Activated T-helper 1 cell treated with Interleukin-2 at 50 U/mL for 16 hours (primary cell): ENCODE data around the gene BRSK2.

Source experiments
- DNase-seq: peaks from one replicate; pipeline ENCODE4 v3.0.0-alpha.2; 2020; ENCODE audit warnings: low read depth

The BRSK2 gene

DNA sequence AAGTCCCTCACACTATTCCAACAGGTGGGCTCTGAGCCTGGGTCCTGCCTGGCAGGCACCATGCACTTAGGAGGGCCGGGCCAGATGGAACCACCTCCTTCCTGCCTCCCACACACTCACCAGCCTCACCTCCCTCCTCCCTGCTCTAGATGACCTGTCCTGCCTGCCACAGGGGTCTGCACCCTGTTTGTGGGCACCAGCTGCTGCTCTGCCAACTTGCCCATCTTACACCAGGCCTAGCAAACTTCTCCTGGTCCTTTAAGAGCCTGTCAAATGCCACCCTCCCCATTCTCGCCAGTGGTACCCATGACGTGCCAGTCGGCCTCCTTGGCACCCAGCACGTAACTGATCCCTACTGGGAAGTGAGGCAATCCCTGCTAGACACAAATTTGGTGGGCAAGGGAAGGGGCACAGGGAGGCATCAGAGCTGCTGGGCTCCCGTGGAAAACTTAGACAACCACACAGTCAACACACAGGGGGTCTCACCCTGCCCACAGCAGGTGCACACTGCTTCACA is 93.8 kb downstream of the BRSK2 start:
- no peak for DNase-seq

DNA sequence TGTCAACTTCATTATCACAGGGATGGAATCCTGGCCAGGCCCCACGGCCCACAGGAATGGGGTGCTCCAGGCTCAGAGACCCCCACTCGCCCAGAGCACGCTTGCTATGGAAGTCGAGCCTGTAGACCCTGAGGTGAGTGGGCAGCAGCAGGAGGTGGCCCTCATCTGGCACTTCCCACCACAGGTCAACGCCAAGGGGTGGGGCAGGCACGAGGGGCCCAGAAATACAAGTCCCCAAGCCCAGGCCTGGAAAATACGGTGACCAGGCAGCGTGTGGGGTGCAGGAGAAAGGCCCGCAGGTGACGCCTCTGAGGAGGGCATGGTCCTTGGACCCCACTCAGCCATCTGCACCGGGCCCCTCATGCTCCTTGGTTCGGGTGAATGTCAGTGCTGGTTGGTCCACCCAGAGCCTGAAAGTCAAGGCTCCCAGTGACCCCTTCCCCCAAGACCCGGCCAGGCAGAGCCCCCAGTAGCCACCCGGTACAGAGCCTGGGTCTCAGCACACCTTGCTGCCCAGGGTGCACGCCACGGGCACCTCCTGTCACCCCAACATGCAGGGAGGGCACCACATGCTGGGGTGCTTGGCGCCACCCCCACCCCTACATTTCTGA is 94.4 kb downstream of the BRSK2 start:
- no peak for DNase-seq

DNA sequence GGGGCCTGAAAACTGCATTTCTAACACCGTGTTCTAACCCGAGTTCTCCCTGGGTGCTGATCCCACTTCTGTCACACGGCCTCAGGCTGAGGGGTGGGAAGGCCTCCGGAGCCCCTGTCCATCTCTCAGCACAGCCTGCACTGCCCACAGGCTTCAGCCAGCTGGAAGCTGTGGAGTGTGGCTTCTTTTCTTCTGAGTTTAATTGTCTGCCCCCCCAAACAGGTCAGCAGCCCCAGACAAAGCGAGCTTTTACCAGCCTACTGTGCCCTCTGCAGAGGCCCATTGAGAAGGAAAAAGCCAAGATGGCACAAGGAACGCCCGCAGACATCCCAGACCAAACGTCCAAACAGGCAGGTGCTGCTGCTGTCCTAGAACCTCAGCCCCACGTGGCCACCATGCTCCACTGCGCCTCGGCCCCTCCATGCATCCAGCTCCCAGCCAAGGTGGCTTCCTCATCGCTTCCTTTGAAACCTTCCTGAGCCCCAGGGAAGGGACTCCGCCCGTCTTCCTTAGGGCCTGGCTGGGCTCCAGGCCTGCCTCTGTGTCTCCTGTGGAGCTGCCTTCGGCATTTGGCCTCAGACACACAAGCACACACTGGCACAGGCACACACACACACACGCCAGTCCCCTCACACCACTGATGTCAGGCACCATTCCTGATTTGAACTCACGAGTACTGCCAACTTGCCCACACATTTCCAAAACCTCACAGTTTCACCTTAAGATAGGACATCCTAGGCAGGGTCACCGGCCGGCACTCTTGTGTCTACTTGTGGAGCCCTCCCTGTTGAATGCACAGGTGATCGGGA is 95.2 kb downstream of the BRSK2 start:
- DNase-seq = no peak

DNA sequence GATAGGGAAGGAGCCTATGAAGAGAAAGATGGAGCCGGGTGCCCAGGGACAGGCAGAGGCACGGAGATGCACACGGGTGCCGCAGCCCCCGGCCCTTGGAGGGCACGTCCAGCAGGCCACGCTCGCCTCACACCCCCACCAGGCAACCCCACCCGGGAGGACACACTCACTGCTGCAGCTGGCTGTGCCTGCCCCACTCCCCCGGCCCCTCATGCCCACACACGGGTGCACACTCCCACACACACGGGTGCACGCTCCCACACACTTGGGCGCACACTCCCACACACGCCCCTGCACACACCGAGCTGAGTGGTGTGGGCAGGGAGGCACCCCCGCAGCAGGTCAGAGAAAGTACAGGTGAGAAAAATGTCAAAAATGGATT is 95.8 kb downstream of the BRSK2 start:
- DNase-seq = no peak

DNA sequence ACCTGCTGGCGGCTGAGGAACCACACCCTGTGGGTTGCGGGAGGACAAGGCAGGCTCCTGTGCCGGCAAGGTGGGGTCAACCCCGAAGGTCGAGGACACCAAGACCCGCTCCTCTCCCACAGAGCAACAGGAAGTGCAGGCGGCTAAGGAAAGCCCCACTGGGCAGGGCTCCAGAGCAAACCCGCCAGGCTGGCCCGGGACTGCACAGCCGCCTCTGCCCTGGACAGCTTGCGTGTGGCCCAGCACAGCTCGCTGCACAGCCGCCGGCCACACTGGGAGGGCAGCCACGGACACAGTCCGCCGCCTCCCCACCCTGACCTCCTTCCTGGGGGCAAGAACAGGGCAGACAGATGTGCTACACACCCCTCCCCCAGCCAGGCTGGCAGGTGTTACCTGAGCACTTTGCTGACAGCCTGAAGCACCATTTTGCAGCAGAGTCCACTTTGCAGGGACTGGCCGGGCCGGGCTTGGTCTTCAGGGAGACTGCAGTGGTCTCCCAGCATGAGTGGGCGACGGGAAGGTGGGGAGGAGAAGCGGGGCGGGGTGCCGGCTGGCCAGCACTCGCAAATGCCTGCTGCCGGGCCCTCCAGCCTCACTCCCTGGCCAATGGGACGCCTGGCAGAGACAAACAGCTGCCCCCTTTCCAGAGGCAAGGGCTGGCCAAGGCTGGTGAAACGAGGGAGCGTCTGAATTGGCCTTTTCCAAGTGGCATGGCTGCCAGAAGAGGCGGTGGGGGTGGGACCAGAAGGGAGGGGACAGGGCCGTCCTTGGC is 96.5 kb downstream of the BRSK2 start, which contains the start of gene MOB2:
Gene MOB2, minus strand, starts transcription at position 726 of the 772 bp plus-strand sequence. Its CDS starts 223 bp downstream, at position 503.
- DNase-seq = no peak

DNA sequence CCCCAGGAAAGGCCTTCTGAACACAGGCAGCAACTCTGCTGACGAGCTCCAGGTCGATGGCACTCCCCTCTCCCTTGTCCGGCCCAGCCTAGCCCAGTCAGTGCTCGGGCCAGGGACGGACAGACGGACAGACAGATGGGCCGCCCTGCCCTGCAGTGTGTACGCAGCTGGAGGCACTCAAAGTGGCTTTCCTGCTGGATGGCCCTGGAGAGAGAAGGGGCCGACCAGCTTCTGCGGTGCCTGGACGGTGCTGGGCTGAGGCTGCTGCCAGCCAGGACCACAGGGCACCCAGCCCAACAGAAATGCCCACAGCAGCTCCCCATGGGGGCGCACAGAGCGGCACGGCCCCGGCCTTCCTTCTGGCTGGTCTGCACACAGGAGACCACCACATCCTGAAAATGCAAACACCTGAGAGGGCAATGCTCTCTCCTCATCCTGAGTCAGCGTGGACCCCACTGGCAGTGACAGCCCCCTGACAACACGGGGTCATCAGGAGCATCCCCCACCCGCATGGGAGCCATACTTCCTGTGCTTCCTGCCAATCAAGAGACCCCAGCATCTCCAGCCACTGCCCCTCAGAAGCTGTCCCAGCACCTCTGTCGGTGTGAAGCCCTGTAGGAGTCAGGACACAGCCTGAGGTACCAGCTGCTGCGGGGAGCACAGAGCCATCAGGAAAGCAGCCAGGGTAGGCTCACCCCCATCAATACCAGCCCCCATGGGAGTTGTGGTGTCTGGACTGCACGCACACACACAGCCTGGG is 97.5 kb downstream of the BRSK2 start:
- DNase-seq = no peak

DNA sequence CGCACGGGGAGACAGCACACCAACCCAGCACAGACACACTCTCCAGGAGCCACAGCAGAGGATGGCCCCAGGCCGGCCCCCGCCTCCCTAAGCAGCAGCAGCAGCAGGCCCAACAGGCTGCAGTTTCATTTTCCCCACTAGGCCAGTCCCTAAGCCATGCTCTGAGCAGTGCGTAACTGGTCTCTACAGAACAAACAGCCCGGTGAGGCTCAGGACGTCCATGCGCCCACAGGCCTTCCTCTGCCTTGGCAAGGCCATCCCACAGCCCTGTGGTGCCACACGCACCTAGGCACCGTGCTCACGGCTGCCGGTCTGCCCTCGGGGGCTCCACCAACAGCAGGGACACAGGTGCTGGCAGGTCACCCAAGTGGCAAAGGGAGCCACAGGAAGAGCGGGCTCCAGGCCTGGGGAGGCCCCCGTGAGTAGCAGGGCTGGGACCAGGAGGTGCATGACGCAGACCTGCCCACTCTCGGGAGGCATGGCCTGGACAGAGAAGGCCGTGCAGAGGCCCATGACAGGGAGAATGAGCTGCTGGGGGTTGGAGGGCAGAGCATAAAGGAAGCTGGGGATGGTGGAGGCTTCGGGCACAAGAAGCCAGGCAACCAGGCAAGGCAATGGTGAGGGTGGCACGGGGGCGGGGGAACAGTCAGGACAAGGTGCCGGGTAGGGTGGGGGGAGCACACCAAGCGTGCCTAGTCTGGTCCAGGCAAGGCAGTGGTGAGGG is 98.3 kb downstream of the BRSK2 start:
- no peak for DNase-seq

DNA sequence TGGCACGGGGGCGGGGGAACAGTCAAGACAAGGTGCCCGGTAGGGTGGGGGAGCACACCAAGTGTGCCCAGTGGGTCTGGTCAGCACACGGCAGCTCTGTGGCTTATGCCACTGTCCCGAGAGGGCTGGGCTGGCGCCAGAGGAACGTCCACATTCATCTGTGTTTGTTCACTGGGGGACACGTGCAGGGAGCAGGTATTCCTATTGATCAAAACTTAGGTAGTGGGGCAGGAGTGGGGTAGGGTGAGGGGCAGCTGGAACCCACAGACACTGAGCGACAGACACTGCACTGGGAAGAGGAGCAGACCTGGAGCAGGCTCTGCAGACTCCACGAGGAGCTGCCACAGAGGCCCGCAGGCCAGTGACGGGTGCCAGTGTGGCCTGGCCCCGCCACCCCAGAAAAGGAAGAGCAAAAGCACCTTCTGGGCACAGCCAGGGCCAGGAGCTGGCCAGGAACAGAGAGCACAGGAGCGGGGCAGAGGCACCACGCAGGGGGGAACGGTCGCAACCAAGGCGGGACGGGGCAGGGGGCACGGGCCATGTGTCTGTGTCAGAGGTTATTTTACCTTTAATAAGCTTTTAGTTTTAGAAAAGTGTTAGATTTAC is 98.9 kb downstream of the BRSK2 start:
- DNase-seq = no peak

- DNase-seq = no peak
Observed at GRCh38 chr11:1490651-1491050, 100.9 kb downstream of the BRSK2 start.

- no peak for DNase-seq
Observed at GRCh38 chr11:1491379-1491778, 101.6 kb downstream of the BRSK2 start.

DNA sequence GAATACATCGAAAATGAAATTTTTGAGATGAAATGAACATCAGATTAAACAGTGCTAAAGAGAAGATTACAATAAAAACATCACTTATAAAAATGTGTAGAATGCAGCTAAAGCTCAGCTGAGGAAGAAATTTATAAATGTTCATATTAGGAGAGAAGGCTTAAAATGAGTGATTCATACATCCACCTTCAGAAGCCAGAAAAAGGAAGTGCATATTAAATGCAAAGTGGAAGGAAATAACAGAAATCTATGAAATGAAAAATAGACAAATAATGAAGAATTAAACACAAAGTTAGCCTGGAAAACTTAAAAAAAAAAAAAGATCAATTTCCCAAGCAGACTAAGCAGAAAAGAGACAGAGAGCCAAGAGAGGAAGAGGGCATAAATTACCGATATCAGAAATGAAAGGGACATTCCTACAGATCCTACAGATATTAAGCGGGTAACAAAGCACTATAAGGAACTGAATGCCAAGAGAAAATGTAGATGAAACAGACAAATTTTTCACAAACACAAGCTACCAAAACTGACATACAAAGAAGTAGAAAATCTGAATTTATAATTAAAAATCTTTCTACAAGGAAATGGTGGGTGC is 104.0 kb downstream of the BRSK2 start:
- no peak for DNase-seq

- no peak for DNase-seq
Observed at GRCh38 chr11:1494650-1495049, 104.9 kb downstream of the BRSK2 start.

- no peak for DNase-seq
Observed at GRCh38 chr11:1496091-1496760, 106.5 kb downstream of the BRSK2 start.

DNA sequence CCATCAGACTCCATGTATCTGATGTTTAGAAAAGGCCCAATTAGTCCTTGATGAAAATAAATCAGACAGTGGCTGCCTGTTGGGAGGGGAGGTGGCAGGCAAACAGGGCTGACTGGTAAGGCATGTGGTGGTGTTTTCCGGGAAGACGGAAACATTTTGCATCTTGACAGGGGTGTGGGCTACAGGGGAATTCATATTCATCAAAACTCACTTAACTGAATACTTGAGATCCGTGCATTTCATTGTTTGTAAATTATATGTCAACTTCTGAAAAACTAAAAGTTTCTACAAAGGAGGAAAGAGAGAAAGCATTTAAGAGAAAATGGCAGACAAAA is 107.0 kb downstream of the BRSK2 start:
- DNase-seq = no peak

GRCh38 chr11:1497600-1497999 is 107.9 kb downstream of the BRSK2 start:
- no peak for DNase-seq

DNA sequence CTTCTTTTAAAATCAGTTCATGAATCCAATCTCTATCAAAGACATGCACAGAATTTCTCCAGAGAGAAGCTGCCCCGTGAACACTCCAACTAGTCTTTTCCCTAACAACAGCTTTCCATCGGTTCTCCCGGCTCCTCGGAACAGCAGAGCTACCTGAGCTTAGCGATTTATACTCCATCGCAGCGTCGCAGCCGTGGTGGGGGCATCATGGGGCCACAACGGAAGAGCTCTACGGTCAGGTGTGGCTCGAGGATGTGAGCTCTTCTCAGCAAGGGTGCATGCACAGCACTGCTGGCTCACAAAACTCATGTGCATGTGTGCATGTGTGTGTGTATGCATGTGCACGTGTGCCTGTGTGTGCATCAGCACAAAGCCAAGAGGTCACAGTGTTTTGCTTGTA is 108.5 kb downstream of the BRSK2 start:
- DNase-seq = no peak

GRCh38 chr11:1499261-1499890 is 109.6 kb downstream of the BRSK2 start:
- DNase-seq = no peak

DNA sequence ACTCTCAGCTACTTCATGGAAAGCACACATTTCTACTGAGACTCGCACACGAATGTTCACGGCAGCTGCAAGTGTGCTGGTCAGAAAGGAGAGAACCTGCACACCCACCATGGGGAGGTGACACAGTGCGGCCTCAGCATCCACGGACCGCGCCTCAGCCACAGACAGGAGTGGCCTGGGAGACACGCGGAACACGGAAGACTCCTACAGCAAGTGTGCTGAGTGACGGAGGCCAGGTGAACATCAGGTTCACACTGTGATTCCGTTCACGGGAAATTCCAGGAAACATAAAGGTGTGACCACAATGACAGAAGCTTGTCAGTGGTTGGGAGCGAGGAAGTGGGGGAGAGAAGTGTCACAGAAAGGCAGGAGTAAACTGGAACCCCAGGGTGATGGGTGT is 110.2 kb downstream of the BRSK2 start:
- no peak for DNase-seq
